GM13977 (cell line): Measurements from ENCODE around the gene GTPBP8.

Experiments
- DNase-seq: peaks from one replicate; pipeline ENCODE4 v3.0.0; 2012; ENCODE audit warnings: low spot score
- in situ Hi-C: fragments of 300-500 bp; cut with MboI; formaldehyde crosslinking; loops from one replicate; pipeline ENCODE4 v1.12.0; 2022; ENCODE audit warnings: low sequenced_read_pairs, low pct_unique_long_range_greater_than_20kb, mixed read lengths, inconsistent platforms; ENCODE audit not compliant: unreplicated experiment
- TF ChIP-seq, protein P1 (sequence below): IDR thresholded peaks from 2 replicates; pipeline ENCODE4 v1.5.1; 2012; ENCODE audit warnings: mild to moderate bottlenecking, control low read depth; ENCODE audit not compliant: insufficient read depth; ENCODE audit errors: extremely low read depth, missing control alignments

Gene GTPBP8

DNA sequence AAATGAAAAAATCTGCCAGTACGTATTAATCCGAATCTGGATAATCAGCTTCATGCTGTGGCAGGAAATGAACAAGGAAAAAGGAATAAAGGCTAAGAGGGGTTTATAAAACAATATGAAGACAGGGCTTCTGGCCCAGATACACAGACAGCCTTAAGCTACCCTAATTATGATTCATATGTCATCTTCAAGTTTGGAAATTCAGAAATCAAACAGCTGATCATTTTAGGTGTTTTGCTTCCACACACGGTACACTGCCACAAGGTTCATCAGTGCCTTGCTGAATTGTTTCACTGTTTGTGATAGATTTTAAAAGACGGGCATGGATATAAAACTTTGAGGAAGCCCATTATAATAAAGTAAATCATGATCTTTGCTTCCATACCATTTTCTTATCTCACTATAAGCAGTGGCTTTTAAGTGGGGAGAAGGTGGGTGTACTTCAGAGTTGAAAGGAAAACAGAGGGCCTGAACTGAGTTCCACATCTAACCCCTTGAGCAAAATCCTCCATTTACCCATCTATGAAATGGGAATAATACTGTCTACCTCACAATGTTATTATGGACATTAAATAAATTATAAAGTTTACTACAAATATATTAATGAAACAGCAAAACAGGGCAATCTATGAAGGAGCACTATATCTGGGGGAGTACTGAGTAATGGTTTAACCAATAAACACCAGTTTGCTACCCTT lies 15.7 kb downstream of the GTPBP8 start:
- in situ Hi-C loops: no loop called here
- DNase-seq: no peak

DNA sequence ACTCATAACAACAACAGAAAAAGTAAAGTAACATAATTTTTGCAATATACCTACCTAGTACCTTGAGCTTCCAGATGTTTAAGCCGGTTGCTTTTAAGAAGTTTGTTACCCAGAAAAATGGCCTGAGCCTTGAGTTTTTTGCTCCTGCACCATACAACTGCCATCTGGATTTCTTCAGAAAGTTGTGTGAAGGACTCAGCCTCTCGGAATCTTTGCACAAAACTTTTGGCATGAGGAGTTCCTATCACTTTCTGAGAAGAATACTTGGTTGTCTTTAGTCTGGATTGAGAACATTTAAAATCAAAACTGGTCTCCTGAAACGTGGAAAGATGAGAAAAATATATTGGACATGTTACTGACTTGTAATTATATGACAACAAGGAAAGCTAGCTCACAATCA lies 17.3 kb downstream of the GTPBP8 start:
- TF ChIP-seq, protein P1, sequence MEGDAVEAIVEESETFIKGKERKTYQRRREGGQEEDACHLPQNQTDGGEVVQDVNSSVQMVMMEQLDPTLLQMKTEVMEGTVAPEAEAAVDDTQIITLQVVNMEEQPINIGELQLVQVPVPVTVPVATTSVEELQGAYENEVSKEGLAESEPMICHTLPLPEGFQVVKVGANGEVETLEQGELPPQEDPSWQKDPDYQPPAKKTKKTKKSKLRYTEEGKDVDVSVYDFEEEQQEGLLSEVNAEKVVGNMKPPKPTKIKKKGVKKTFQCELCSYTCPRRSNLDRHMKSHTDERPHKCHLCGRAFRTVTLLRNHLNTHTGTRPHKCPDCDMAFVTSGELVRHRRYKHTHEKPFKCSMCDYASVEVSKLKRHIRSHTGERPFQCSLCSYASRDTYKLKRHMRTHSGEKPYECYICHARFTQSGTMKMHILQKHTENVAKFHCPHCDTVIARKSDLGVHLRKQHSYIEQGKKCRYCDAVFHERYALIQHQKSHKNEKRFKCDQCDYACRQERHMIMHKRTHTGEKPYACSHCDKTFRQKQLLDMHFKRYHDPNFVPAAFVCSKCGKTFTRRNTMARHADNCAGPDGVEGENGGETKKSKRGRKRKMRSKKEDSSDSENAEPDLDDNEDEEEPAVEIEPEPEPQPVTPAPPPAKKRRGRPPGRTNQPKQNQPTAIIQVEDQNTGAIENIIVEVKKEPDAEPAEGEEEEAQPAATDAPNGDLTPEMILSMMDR: no peak
- in situ Hi-C loops: no loop called here
- DNase-seq: no peak

More for the DNA sequence above, 15.7 kb downstream of the GTPBP8 start:
- TF ChIP-seq, protein P1: no peak

DNA sequence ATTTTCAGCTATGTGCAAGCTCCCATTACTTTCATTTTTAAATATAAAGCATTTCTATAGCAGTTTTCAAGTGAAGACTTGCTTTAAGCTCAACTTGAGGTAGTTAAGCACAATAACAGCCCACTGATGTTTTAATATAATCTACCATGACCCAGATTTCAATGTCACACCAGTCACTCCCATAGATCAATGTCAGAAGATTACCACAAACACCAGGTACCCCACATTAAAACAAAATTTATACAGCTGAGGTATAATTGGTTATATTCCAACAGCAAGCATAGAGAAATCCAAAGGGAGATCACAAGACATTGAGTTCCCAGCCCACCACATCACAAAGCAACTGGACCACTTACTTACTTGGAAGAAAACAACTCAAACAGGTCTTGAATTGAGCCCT lies 22.8 kb downstream of the GTPBP8 start:
- in situ Hi-C loops: no loop called here
- TF ChIP-seq, protein P1: no peak

DNA sequence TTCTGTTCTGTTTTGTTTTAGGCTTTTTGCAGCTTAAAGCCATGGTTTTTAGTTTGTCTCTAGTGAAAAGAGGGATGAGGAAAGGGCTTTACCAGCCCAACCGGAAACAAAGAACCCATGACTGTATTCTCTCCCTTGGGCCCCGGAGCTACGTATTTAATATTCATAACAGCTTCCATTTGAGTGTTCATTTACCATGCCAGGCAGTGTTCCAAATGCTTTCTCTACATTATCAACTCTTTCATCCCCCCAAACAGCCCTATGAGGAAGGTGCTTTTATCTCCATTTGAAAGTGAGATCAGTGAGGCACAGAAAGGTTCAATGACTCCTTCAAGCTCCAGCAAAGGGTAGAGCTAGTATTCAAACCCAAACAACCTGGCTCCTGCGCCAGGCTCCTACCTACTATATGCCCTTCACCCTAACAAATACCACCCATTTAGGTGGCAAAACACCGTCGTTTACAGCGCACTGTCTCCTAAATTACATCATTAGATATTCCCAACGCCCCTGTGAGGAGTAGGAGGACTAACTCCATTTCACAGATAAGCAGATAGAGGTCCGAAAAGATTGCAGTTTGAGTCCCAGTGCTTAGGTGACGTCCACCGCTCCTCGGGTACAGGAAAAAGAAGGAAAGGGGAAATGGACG lies 27.9 kb downstream of the GTPBP8 start:
- in situ Hi-C loops: no loop called here
- TF ChIP-seq, protein P1: no peak
- DNase-seq: no peak

More for the DNA sequence above, 22.8 kb downstream of the GTPBP8 start:
- DNase-seq: no peak

DNA sequence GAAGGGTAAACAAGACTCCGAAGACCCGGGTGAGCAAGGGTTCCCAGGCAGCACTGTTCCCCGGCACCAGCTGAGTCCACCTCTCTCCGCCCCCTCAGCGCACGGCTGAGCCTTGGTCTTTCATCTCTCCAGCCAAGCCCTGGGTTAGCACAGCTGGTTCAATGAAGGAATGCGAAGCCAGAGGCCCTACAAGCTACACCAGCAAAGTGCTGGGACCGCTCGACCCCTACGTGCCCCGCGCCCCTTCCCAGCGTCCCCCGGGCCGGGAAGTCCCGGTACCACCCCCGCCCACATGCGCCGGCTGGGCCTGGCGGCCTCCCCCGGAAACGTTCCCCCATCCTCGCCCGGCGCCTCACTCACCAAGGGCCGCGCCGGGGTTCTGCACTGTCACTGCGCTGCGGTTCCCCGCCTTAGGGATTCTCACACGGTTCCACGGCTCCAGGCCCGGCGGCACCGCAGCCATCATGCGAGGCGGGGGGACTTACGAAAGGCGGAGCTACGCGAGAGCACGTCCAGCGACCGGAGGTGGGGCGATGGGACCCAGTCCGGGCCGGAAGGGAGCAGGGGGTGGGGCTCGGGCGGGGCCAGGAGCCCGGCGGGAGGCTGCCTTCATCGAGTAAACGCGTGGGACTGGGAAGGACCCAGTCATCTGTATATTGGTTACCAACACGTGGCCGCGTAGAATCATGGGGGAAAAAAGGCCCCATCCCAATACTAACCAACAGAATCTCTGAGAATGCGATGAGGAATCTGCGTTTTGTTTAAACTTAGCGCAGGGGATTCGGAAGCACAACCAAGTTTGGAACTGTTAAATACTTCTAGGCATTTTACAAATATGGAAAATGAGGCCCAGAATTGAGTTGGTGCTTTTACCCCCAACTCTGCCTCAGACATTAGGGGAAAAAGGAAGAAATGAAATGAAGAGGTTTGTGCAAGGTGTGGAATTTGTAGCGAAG lies 28.7 kb downstream of the GTPBP8 start:
- peak; percentile 92 for DNase-seq
- in situ Hi-C loops: no loop called here
- TF ChIP-seq, protein P1: no peak

DNA sequence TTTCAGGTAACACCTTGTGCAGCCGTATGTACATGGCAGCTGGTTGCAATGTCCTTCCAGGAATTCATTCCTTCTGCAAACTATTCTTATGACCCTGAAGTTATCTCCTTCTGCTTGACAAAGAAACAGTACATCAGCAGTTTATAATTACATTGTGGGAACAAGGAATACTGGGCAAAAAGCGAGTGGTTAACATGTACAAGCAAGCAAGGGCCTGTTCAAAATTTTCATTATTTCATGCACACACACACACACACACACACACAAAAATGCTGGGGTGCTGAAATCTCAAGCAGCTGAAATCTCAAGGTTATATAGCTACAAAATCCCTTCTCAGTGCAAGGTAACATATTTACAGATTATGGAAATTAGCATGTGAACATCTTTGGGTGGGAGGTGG lies 30.7 kb downstream of the GTPBP8 start:
- DNase-seq: no peak
- in situ Hi-C loops: no loop called here
- TF ChIP-seq, protein P1: no peak
